Transverse colon (tissue), 4 donors: ENCODE results near the gene AIFM1.

Experiments
- CTCF ChIP-seq, 5 experiments: fragments of 200-600 bp in 3 of 5; fragments of 450-650 bp in 2 of 5; sonication (generic) in 3 of 5; IDR thresholded peaks; 1 replicate in 2 of 5; 2 replicates in 3 of 5; pipeline ENCODE4 v1.5.1; 2016 to 2017; ENCODE audit warnings: antibody characterized with exemption in 5 of 5, inconsistent platforms in 3 of 5, mild to moderate bottlenecking in 2 of 5, moderate library complexity in 1 of 5
- POLR2A ChIP-seq: fragments of 450-650 bp; IDR thresholded peaks from one replicate; pipeline ENCODE4 v1.6.1; 2016; ENCODE audit warnings: antibody characterized with exemption, mild to moderate bottlenecking, moderate library complexity
- POLR2AphosphoS5 ChIP-seq, 3 donors: sonication (generic); formaldehyde crosslinking; IDR thresholded peaks; one replicate each; pipeline ENCODE4 v1.6.1; 2016; ENCODE audit warnings: antibody characterized with exemption in 3 of 3

- TF ChIP-seq CTCF (IDR thresholded peaks at IDR 0.05), result no peak
- TF ChIP-seq POLR2A, result no peak
- TF ChIP-seq POLR2AphosphoS5 (IDR thresholded peaks at IDR 0.05), result no peak
Measured at GRCh38 chrX:130109429-130110378, 55.9 kb downstream of the AIFM1 start.
